ENCODE measurements around the gene SCLT1.
A peak's percentile ranks its signal among the peaks of the same experiment; 100 is the strongest.

SCLT1 gene

GRCh38 chr4:128871948-128872347 lies 221.4 kb downstream of the SCLT1 start:
- TF ChIP-seq, protein P1, sequence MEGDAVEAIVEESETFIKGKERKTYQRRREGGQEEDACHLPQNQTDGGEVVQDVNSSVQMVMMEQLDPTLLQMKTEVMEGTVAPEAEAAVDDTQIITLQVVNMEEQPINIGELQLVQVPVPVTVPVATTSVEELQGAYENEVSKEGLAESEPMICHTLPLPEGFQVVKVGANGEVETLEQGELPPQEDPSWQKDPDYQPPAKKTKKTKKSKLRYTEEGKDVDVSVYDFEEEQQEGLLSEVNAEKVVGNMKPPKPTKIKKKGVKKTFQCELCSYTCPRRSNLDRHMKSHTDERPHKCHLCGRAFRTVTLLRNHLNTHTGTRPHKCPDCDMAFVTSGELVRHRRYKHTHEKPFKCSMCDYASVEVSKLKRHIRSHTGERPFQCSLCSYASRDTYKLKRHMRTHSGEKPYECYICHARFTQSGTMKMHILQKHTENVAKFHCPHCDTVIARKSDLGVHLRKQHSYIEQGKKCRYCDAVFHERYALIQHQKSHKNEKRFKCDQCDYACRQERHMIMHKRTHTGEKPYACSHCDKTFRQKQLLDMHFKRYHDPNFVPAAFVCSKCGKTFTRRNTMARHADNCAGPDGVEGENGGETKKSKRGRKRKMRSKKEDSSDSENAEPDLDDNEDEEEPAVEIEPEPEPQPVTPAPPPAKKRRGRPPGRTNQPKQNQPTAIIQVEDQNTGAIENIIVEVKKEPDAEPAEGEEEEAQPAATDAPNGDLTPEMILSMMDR (conservative IDR thresholded peaks at IDR 0.05; ENCODE audit: low read length) = no peak
- DNase-seq (ENCODE audit: low read depth) = peak; percentile 69
- no peak overlapping the region for H3K4me3 ChIP-seq (ENCODE audit: low read length)

DNA sequence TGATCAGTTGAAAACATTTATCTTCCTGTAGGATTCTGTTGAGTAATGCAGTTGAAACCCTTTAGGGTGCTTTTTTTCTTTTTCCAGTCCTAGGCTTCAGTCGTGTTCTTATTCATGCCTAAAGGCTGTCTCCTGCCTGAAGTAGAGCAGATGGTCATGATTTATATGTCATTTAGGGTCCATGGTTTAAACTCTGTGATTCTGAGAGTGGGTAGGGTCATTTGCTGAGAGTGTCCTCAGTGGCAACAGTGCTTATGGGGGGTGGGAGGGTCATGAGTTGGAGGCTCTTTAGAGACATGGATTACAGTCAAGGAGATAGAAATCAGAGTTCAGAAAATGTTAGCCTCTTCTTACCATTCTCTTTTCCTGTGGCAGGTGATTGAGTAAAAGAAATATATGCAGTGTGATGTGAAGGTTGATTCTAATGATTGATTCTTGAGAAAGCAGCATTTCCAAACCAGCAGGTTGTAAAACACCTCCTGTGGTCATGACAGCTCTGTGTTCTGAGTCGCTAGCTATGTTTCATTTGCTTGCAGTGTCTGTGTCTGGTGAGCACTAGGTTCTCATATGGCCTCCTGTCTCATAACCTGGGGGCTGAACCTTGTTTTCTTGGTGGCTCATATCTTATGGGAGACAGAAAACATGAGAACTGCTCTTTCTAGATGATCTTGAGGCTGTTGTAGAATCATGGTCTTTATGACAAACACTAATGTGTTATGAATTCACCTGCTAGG lies 223.4 kb downstream of the SCLT1 start:
- no peak for DNase-seq (ENCODE audit: low read depth)
- TF ChIP-seq, protein P1 (conservative IDR thresholded peaks at IDR 0.05; ENCODE audit: low read length) = no peak

DNA sequence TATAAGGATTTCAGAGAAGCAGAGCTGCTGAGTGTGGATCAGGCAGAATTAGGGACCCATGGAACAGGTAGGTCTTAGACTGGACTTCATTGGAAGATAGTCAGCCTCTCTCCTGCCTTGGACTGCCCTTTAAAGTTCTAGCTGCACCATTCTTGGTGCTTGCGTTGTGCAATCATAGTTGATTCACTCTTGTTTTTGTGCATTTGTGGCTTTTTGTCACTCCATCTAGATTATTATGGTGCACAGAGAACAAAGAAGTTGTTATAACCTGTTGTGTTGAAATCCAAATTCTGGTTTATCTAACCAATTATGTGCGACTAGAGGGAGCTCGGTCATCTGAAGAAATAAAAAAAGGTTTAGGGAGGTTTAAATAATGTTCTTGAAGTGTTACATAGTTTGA lies 224.6 kb downstream of the SCLT1 start:
- TF ChIP-seq, protein P1 (conservative IDR thresholded peaks at IDR 0.05; ENCODE audit: low read length) = no peak
- peak; percentile 40 for DNase-seq (ENCODE audit: low read depth)
- H3K4me3 ChIP-seq (ENCODE audit: low read length) = no peak overlapping the region

More for the DNA sequence above, 223.4 kb downstream of the SCLT1 start:
- no peak overlapping the region for H3K4me3 ChIP-seq (ENCODE audit: low read length)

DNA sequence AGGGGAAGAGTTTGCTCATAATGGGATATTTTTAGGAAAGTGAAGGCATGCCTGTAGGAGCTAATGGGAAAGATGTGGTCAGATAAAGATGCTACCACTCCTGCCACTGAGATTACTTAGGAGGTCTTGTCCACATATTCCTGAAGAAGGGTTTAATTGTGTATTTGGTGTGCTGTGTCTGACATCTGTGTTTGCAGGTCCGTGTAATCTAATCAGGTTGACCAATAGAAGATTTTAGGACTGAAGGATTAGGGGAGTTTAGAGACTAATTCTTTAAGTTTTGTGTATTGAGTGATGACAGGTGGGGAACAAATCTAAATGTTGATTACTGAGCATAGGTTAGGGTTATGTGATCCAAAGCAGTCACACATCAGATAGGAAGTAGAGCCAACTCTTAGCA lies 226.6 kb downstream of the SCLT1 start:
- H3K4me3 ChIP-seq (ENCODE audit: low read length) = no peak overlapping the region
- TF ChIP-seq, protein P1 (conservative IDR thresholded peaks at IDR 0.05; ENCODE audit: low read length) = no peak
- no peak for DNase-seq (ENCODE audit: low read depth)

GRCh38 chr4:128866269-128866668 lies 227.1 kb downstream of the SCLT1 start:
- no peak for DNase-seq (ENCODE audit: low read depth)
- TF ChIP-seq, protein P1 (conservative IDR thresholded peaks at IDR 0.05; ENCODE audit: low read length) = no peak
- no peak overlapping the region for H3K4me3 ChIP-seq (ENCODE audit: low read length)

DNA sequence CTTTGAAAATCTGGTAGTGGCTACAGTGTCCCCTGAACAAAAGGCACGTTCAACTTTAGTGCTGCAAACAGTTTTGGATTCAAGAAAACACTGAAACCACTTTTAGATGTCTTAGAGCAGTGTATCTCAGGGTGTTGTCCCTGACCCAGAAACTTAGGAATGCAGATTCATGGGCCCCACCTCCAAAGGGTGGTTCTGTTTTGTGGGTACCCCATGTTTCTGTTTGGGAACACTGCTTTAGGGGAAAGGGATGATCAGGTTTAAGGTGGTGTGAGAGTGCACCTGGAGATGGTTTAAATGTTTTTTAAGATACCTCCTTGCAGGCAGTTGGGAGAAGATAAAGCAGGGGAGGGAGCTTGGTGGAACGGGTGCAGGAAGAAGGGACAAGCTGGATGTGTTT lies 228.2 kb downstream of the SCLT1 start:
- no peak for DNase-seq (ENCODE audit: low read depth)
- H3K4me3 ChIP-seq (ENCODE audit: low read length) = no peak overlapping the region
- TF ChIP-seq, protein P1 (conservative IDR thresholded peaks at IDR 0.05; ENCODE audit: low read length) = no peak

DNA sequence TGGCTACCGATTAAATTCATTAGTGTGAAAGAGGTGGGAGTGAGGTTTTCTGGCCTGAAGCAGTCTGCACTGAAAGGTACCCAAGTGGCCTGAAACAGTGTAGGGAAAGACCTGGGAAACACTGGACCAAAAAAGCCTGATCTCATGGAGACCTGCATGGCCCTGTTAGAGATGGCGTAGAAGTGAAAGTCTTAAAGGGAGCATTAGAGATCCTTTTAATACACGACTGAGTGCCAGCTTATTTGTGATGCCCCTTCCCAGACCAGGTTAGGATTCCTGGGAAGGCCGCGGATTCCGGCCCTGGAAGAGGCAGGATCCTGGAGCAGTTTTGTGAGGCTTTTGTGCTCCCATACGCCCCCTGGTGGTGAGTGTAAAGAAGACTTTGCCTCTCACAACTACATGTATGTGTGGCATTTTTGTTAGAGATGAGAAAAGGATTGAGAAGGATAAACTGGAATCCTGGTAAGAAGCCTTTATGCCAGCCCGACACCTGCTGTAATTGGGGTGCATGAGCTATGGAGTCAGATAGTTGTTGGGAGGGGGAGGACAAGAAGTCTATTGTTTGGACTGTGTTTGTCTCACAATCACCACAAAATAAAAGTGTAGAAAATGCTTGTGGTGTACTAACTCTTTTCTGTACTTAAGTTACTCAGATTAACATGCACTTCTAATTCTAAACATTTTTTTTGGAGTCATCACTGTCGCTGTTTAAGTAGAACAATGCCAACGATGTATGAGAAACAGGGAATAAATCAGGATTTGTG lies 229.8 kb downstream of the SCLT1 start:
- no peak overlapping the region for H3K4me3 ChIP-seq (ENCODE audit: low read length)
- TF ChIP-seq, protein P1 (conservative IDR thresholded peaks at IDR 0.05; ENCODE audit: low read length) = peak; percentile 89
- DNase-seq (ENCODE audit: low read depth) = peak; percentile 76

All from AG10803 (cell line).